Fibroblast of skin of abdomen (primary cell): ENCODE data around the gene TANGO6.

ENCODE experiments used
- DNase-seq: peaks from one replicate; pipeline ENCODE4 v3.0.0-alpha.2; 2013

TANGO6 gene

GRCh38 chr16:69106491-69107315 lies 263.4 kb downstream of the TANGO6 start:
- no peak for DNase-seq

GRCh38 chr16:69107316-69107962 lies 264.1 kb downstream of the TANGO6 start:
- DNase-seq = no peak

GRCh38 chr16:69108064-69108904 lies 265.0 kb downstream of the TANGO6 start:
- no peak for DNase-seq

GRCh38 chr16:69108905-69109252 lies 265.5 kb downstream of the TANGO6 start:
- DNase-seq = no peak

- DNase-seq = no peak
Observed at GRCh38 chr16:69109486-69110270, 266.3 kb downstream of the TANGO6 start.

- no peak for DNase-seq
Observed at GRCh38 chr16:69110406-69110805, 267.1 kb downstream of the TANGO6 start.

GRCh38 chr16:69111216-69111875 lies 268.0 kb downstream of the TANGO6 start:
- DNase-seq = no peak

- no peak for DNase-seq
Observed at GRCh38 chr16:69111876-69112230, 268.5 kb downstream of the TANGO6 start.

- DNase-seq = peak; percentile 22
Observed at GRCh38 chr16:69112285-69113129, 269.2 kb downstream of the TANGO6 start.

GRCh38 chr16:69113216-69113615 lies 269.9 kb downstream of the TANGO6 start:
- DNase-seq = no peak

GRCh38 chr16:69114346-69114975 lies 271.1 kb downstream of the TANGO6 start:
- no peak for DNase-seq

- no peak for DNase-seq
Observed at GRCh38 chr16:69114976-69115355, 271.6 kb downstream of the TANGO6 start.

GRCh38 chr16:69115361-69115760 lies 272.0 kb downstream of the TANGO6 start:
- DNase-seq = no peak

- DNase-seq = no peak
Observed at GRCh38 chr16:69115837-69116236, 272.5 kb downstream of the TANGO6 start.

GRCh38 chr16:69116256-69116875 lies 273.0 kb downstream of the TANGO6 start:
- DNase-seq = no peak

- no peak for DNase-seq
Observed at GRCh38 chr16:69116906-69117305, 273.6 kb downstream of the TANGO6 start.

- DNase-seq = no peak
Observed at GRCh38 chr16:69118468-69118867, 275.1 kb downstream of the TANGO6 start.

GRCh38 chr16:69118994-69119393 lies 275.7 kb downstream of the TANGO6 start:
- DNase-seq = no peak

GRCh38 chr16:69119536-69119935 lies 276.2 kb downstream of the TANGO6 start:
- no peak for DNase-seq

GRCh38 chr16:69120096-69120664 lies 276.8 kb downstream of the TANGO6 start:
- DNase-seq = no peak
